Nephron (organoid): ENCODE results near the gene ZBBX.

ENCODE experiments used
- H3K27ac Mint-ChIP-seq, 3 experiments: 2 replicates each; pipeline ENCODE4 v1.8.0; 2020; ENCODE audit warnings: mixed read lengths in 3 of 3, mild to moderate bottlenecking in 2 of 3, moderate library complexity in 1 of 3
- H3K27me3 Mint-ChIP-seq: 2 replicates; pipeline ENCODE4 v1.8.0; 2021; ENCODE audit warnings: low read depth, mild to moderate bottlenecking, moderate library complexity, mixed read lengths
- H3K36me3 Mint-ChIP-seq: 2 replicates; pipeline ENCODE4 v1.8.0; 2020; ENCODE audit warnings: low read depth, mixed read lengths
- H3K4me1 Mint-ChIP-seq: 2 replicates; pipeline ENCODE4 v1.8.0; 2020; ENCODE audit warnings: mixed read lengths
- H3K4me3 Mint-ChIP-seq, 3 experiments: 2 replicates each; pipeline ENCODE4 v1.8.0; 2020; ENCODE audit warnings: mild to moderate bottlenecking in 3 of 3, mixed read lengths in 3 of 3, moderate library complexity in 2 of 3
- H3K9me3 Mint-ChIP-seq: 2 replicates; pipeline ENCODE4 v1.8.0; 2020; ENCODE audit warnings: mixed read lengths
- CTCF ChIP-seq, 3 experiments: fragments of 200-600 bp; sonication (generic); IDR thresholded peaks; one replicate each; pipeline ENCODE4 v1.5.0; 2021; ENCODE audit warnings: antibody characterized with exemption in 3 of 3; ENCODE audit not compliant: unreplicated experiment in 3 of 3

The ZBBX gene

GRCh38 chr3:167198949-167199600 lies 181.0 kb downstream of the ZBBX start:
- H3K27ac Mint-ChIP-seq, result no peak overlapping the region
- H3K27me3 Mint-ChIP-seq, result no peaks in the 10 kb centered on the region

More at GRCh38 chr3:167198949-167199600, 181.0 kb downstream of the ZBBX start:
- H3K4me1 Mint-ChIP-seq, result no peaks in the 10 kb centered on the region
- H3K9me3 Mint-ChIP-seq, result no peaks in the 10 kb centered on the region
- H3K4me3 Mint-ChIP-seq, result no peak overlapping the region
- no peaks in the 10 kb centered on the region for H3K36me3 Mint-ChIP-seq
- no peak for TF ChIP-seq CTCF (IDR thresholded peaks at IDR 0.05; ENCODE audit: unreplicated experiment in 3 of 3)
